ENCODE results near the gene PPFIA2.

DNA sequence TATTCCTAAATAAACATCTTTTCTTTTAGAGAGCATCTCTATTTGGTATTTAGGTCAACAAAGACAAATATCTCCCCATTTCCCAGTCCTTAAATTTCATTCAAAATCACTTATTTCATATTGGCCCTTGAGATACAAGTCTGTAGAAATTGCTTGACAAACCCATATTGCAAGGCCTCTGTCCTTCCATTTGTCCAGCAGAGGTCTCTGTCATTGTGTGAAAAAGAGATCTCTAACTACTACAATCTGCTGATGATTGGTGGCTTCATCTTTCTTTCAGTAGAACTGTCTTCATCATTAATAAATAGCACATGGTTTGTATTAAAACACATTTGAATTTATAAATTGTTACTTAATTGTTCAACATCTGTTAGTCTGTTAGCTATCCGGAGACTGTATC, 428.7 kb downstream of the PPFIA2 start:
- TF ChIP-seq RAD21 (conservative IDR thresholded peaks at IDR 0.05) = no peak
- no peak for TF ChIP-seq EP300 (conservative IDR thresholded peaks at IDR 0.05; ENCODE audit: poor library complexity, severe bottlenecking)
- TF ChIP-seq, protein P1, sequence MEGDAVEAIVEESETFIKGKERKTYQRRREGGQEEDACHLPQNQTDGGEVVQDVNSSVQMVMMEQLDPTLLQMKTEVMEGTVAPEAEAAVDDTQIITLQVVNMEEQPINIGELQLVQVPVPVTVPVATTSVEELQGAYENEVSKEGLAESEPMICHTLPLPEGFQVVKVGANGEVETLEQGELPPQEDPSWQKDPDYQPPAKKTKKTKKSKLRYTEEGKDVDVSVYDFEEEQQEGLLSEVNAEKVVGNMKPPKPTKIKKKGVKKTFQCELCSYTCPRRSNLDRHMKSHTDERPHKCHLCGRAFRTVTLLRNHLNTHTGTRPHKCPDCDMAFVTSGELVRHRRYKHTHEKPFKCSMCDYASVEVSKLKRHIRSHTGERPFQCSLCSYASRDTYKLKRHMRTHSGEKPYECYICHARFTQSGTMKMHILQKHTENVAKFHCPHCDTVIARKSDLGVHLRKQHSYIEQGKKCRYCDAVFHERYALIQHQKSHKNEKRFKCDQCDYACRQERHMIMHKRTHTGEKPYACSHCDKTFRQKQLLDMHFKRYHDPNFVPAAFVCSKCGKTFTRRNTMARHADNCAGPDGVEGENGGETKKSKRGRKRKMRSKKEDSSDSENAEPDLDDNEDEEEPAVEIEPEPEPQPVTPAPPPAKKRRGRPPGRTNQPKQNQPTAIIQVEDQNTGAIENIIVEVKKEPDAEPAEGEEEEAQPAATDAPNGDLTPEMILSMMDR (IDR thresholded peaks at IDR 0.05; ENCODE audit: poor library complexity, severe bottlenecking) = no peak
- TF ChIP-seq EZH2 (IDR thresholded peaks at IDR 0.05; ENCODE audit: borderline replicate concordance, insufficient read depth, low read length, poor library complexity, severe bottlenecking) = no peak
- TF ChIP-seq, protein P2, sequence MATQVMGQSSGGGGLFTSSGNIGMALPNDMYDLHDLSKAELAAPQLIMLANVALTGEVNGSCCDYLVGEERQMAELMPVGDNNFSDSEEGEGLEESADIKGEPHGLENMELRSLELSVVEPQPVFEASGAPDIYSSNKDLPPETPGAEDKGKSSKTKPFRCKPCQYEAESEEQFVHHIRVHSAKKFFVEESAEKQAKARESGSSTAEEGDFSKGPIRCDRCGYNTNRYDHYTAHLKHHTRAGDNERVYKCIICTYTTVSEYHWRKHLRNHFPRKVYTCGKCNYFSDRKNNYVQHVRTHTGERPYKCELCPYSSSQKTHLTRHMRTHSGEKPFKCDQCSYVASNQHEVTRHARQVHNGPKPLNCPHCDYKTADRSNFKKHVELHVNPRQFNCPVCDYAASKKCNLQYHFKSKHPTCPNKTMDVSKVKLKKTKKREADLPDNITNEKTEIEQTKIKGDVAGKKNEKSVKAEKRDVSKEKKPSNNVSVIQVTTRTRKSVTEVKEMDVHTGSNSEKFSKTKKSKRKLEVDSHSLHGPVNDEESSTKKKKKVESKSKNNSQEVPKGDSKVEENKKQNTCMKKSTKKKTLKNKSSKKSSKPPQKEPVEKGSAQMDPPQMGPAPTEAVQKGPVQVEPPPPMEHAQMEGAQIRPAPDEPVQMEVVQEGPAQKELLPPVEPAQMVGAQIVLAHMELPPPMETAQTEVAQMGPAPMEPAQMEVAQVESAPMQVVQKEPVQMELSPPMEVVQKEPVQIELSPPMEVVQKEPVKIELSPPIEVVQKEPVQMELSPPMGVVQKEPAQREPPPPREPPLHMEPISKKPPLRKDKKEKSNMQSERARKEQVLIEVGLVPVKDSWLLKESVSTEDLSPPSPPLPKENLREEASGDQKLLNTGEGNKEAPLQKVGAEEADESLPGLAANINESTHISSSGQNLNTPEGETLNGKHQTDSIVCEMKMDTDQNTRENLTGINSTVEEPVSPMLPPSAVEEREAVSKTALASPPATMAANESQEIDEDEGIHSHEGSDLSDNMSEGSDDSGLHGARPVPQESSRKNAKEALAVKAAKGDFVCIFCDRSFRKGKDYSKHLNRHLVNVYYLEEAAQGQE (IDR thresholded peaks at IDR 0.05; ENCODE audit: borderline replicate concordance) = no peak
- TF ChIP-seq POLR2AphosphoS5 (IDR thresholded peaks at IDR 0.05) = no peak
- TF ChIP-seq TAF1 (IDR thresholded peaks at IDR 0.05; ENCODE audit: low read depth) = no peak

All from neural cell (in vitro differentiated cells).